Measurements from ENCODE around the gene KIF18B.
A peak's percentile ranks its signal among the peaks of the same experiment; 100 is the strongest.

Gene KIF18B

GRCh38 chr17:44947461-44948314 lies at the start of gene KIF18B:
Gene KIF18B, minus strand, starts transcription at chr17:44947773. Its CDS starts 11,429 bp downstream, at chr17:44936344.
- peak; percentile 93 for DNase-seq (ENCODE audit: low read depth)

GRCh38 chr17:44996304-44996703 lies 48.7 kb upstream of the KIF18B start:
- DNase-seq (ENCODE audit: low read depth), result no peak

GRCh38 chr17:44995436-44996001 lies 47.9 kb upstream of the KIF18B start:
- DNase-seq (ENCODE audit: low read depth), result no peak

- no peak for DNase-seq (ENCODE audit: low read depth)
These were observed 44.8 kb upstream of the KIF18B start for GRCh38 chr17:44992242-44992939.

- no peak for DNase-seq (ENCODE audit: low read depth)
These were observed 43.4 kb upstream of the KIF18B start for GRCh38 chr17:44990994-44991393.

- no peak for DNase-seq (ENCODE audit: low read depth)
These were observed 42.1 kb upstream of the KIF18B start for GRCh38 chr17:44989552-44990138.

GRCh38 chr17:44988044-44988942 lies 40.7 kb upstream of the KIF18B start:
- DNase-seq (ENCODE audit: low read depth), result no peak

- DNase-seq (ENCODE audit: low read depth), result no peak
These were observed 36.0 kb upstream of the KIF18B start for GRCh38 chr17:44983563-44983962.

- DNase-seq (ENCODE audit: low read depth), result no peak
These were observed 34.6 kb upstream of the KIF18B start for GRCh38 chr17:44982113-44982702.

GRCh38 chr17:44981221-44981968 lies 33.8 kb upstream of the KIF18B start:
- peak; percentile 57 for DNase-seq (ENCODE audit: low read depth)

GRCh38 chr17:44979426-44979995 lies 31.9 kb upstream of the KIF18B start:
- no peak for DNase-seq (ENCODE audit: low read depth)

GRCh38 chr17:44978807-44979206 lies 31.2 kb upstream of the KIF18B start:
- no peak for DNase-seq (ENCODE audit: low read depth)

- DNase-seq (ENCODE audit: low read depth), result no peak
These were observed 30.4 kb upstream of the KIF18B start for GRCh38 chr17:44977814-44978550.

GRCh38 chr17:44977065-44977464 lies 29.5 kb upstream of the KIF18B start:
- no peak for DNase-seq (ENCODE audit: low read depth)

GRCh38 chr17:44976206-44976605 lies 28.6 kb upstream of the KIF18B start:
- no peak for DNase-seq (ENCODE audit: low read depth)

GRCh38 chr17:44972953-44973352 lies 25.4 kb upstream of the KIF18B start:
- DNase-seq (ENCODE audit: low read depth), result no peak

GRCh38 chr17:44971776-44972483 lies 24.4 kb upstream of the KIF18B start:
- DNase-seq (ENCODE audit: low read depth), result no peak

GRCh38 chr17:44970136-44970741 lies 22.7 kb upstream of the KIF18B start:
- DNase-seq (ENCODE audit: low read depth), result no peak
